GM18867 (cell line): ENCODE measurements around the gene MBNL1.
"Not testable (repeated sequence)": the region's sequence is repeated elsewhere in the genome, so short reads cannot be mapped to it uniquely, and the experiment has no call there.

Experiments
- ATAC-seq: cut with Tn5 transposase; IDR thresholded peaks from one replicate; pipeline ENCODE4 v1.9.1; 2021; ENCODE audit warnings: mild to moderate bottlenecking, moderate library complexity; ENCODE audit not compliant: unreplicated experiment

The MBNL1 gene

DNA sequence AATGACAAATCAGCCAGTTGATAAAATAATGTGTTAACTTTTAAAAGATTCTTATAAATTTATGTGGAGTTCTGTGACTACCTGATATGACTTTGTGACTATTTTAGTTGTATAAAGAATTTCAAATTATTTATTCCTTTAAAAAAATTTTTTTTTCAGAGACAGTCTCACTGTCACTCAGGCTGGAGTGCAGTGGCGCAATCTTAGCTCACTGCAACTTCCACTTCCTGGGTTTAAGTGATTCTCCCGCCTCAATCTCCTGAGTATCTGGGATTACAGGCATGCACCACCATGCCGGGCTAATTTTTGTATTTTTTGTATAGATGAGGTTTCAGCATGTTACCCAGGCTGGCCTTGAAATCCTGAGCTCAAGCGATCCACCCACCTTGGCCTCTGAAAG, 48.5 kb downstream of the MBNL1 start:
- no peak for ATAC-seq

DNA sequence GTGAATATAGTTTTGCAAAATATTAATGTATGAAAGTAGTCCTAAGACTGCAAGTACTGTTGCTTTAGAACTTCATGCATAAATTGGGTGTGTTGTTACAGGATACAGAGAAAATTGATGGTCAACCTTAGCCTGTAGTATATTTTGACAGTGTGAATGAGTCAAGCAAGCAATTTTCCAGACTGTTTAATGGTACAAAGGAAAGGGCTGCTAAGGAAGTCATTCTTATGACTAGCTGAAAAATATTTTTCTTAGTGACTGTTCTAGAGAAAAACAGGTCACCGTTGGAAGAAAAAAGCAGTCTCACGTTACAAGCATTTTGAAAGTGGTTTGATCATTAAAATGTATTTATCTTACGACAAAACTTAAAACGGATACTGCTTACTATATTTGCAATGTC, 49.2 kb downstream of the MBNL1 start:
- no peak for ATAC-seq

DNA sequence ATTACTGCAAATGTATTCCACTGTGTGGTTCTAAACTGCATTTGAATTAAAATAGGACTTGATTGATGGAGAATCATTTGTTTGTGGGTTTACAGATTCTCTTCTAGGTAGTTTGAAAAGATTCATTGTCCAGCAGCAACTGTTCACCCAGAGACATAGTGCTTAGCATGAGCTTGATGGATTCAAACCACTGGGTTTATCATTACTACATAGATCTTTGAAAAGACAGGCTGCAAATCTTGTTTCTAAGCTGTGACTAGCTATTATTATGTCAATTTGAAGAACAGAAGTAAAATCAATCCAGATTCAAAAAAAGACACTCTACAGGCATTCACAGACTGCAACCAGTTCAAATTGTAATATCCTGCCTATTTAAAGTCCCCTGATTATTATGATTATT, 49.8 kb downstream of the MBNL1 start:
- ATAC-seq, result no peak

DNA sequence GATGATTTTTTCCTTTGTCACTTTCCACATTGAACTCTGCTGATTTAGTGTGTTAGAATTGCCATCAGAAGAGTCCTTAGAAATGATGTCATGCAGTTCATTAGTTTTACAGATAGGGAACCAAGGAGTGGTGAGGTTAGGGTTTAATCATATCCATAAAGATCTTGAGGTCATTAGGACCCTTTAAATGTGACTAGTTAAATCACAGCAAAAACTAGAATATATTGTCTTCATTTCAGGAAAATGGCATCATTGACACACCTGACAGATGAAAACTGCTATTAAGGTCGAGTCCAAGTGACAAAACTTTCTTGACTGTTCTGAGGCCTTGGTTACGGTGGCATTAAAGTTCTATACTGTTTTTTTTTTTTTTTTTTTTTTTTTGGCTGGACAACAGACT, 50.5 kb downstream of the MBNL1 start:
- no peak for ATAC-seq

DNA sequence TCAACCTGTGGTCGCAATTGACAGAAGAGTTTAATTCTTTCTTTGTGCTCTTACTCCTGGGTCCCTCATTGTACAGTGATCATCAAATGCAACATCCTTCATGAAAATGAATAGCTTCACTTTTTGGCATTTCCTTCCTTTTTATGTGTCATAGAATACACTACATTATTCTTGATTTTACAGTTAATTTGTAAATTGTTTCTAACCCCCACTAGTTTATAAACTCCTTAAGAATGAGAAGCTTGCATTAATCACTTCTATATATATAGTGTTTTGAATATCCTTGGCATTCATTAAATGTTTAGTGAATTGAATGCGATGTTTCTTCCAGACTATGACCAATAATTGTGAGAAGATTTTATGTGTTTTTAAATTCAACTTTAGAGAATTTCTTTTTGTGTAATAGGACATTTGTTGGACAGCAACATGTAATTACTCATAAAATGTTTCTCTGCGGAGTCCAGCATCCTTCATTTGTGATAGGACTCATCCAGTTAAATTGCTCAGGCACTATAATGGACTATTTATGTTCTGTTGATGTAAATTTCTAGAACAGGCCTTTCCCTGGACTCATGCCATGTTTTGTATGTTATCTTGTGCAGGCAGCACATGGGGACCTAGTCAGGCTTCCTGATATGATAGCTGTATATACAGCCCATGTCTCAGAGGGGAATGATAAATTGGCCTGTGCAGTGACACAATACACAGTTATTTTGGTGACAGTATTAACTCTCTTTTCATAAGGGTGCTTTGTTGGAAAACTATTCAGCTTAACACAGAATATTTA, 51.3 kb downstream of the MBNL1 start:
- no peak for ATAC-seq

DNA sequence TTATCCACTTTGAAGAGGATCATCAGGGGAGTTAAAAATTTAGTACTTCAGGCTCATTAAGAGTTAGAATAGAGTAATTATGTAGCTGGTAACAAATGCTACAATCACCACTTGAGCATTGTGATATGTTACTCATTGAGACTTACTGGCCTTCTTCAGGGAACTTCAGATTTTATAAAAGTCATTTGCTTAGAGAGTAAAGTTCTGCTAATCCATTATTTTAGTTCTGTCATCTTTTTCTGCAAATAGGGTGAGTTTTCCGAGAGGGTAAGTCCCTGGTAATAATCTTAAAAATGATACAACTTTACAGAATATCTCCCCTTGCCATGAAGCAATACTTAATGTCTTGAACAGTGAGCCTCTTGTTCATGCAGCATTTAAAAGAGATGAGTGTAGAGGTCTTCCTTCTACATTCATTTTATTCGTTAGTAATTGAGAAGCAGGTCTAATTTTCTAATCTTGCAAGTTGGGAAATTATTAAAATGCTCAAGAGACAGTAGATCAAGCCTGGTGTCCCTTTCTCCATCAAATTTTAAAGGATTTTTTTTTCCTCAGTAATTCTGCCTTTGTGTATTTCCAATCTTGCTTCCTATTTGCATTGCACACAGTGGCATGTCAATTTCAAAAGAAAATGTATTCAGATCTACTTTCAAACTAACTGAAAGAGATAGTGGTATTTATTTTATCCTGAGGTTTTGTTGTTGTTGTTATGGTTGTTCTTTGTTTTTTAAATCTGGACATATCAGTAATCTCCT, 52.6 kb downstream of the MBNL1 start:
- no peak for ATAC-seq

DNA sequence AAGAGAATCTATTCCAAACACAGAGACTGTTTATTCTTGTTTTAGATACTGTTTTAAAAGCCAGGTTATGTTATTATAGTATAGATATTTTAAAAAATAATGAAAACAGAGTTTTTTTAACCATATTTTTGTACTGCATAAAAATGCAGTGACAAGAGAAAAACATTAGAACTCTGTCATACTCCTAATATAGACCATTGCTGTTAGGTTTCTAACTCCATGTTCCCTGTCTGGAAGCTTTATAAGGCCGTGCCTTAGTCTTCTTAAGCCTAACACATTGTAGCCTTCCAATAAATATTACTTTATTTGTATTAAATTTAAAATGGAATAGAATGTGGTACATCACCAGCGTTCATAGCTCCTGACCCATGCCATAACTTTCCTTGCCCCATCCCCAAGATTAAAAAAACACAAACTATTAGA, 53.2 kb downstream of the MBNL1 start:
- ATAC-seq, result no peak

DNA sequence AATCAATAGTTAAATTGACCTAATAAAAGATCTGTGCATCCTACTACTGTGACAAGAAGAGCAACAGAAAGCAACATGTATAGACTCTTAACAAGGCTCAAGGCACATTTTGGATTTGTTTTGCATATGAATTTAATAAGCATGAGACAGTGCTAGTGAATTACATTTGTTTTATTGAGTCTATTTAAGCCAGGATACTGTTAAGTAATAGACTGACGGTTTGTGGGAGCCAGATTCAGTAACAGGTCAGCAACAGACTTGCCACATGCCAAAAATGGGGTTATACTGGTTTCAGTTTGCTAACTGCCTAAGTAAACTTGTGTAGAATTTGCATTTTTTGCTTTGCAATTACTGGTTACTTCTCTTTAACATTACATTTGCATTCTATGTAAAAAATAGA, 54.0 kb downstream of the MBNL1 start:
- peak; percentile 70 for ATAC-seq

DNA sequence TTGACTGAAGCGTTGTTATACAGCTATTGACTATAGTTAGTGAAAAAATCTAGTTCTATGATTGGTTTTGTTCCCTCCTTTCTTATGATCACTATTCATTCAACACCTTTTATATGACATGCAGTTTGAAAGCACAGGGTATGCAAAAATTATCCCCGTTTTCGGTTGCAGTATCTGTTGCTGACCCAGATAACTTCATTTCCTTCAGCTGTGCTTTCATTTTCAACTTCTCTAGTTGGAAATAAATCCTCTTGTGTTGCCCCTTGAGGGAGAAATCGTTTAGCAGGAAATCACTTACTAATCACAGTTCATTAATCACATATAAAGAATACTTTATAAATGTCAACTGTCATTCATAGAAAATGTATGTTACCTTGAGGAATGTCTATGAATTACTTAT, 55.1 kb downstream of the MBNL1 start:
- peak; percentile 80 for ATAC-seq

DNA sequence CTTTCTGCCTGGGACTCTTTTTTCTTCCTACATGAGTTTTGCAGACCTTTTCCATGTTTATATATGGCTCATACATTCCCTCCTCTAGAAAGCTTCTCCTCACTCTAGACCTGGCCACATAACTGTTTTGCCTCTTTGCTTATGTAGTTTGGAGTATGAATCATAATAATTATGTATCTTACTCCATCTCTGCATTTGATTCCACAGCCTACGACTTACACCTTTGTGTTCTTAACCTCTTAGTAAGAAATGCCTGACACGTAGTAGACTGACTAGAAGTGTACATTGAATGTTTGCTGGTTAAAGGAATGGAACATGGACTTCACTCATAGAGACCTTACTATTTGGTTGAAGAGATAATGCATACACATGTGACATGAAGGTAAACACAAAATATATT, 56.4 kb downstream of the MBNL1 start:
- no peak for ATAC-seq

DNA sequence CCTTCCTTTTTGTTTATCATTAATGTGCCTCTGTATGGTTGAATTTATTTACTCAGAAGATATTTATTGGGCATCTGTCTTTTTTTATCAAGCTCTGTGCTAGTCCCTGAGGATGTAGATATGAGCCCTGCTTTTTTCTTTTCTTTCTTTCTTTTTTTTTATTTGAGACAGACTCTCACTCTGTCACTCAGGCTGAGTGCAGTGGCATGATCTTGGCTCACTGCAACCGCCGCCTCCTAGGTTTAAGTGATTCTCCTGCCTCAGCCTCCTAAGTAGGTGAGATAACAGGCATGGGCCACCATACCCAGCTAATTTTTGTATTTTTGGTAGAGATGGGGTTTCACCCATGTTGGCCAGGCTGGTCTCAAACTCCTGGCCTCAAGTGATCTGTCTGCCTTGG, 58.5 kb downstream of the MBNL1 start:
- ATAC-seq, result no peak

DNA sequence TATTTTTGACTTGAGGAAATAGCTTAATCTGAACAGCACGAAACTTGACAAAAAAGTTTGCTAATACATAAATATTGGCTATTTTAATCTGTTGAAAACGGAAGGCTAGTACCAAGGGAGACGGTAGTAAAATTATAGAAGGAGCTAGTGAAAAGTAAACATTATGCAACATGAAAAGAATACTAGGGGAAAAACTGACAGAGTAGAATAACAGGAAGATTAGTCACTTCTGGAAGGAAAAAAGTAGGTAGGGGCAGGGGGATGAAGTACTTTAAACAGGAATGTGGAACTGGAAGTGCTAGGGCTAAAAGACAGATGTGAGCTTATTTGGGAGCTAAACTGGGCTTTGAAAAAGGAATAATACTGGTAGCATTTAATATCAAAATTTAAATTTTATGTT, 60.1 kb downstream of the MBNL1 start:
- no peak for ATAC-seq

DNA sequence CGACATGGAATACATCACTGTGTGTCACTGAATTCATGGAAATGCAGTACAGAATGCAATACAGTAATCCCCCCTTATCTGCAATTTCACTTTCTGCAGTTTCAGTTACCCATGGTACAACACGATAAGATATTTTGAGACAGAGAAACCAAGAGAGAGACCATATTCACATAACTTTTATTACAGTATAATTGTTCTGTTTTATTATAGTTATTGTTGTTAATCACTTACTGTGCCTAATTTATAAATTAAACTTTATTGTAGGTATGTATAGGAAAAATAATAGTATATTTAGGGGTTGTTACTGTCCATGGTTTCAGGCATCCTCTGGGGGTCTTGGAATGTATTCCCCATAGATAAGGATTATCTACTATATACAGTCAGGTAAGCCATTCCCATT, 61.8 kb downstream of the MBNL1 start:
- no peak for ATAC-seq

DNA sequence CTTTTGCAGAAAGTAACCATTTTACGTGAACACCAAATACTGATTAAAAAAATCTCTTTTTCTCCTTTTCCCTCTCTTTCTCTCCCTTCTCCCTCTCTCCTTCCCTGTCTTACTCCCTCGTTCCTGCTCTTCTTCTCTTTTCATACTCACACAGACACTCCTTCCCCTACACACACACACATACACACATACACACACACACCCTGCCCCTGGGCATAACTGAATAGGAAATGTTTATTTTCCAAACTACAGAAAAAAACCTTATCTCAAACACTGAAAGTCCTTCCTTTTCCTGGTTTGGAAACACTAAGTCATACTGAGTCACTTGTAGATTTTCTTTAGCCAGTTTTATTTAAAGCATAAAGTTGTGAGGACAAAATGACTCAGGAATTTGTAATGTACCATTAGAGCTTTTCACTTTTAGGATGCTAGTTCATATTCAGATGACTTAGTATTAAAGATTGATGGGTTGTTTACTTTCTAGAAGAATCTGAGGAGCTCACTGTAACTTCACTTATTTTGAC, 62.4 kb downstream of the MBNL1 start:
- no peak for ATAC-seq

DNA sequence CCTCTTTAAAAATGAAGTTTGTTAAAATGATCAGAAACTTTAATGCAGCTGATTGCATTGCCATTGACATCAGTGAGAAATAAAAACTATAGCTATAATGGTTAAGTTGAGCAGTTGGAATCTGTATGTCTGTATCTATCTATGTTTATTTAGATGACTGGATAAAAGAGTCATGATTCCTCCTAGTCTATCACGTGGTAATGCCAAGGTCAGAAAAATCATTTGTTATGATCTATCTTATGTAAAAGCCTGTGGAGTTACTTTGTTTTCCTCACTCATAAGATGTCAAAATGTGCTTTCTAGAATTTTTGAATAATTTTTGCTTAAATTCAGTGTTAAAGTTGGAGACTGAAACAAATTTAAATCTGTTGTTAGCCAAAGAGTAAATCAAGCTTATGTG, 63.3 kb downstream of the MBNL1 start:
- ATAC-seq, result no peak

DNA sequence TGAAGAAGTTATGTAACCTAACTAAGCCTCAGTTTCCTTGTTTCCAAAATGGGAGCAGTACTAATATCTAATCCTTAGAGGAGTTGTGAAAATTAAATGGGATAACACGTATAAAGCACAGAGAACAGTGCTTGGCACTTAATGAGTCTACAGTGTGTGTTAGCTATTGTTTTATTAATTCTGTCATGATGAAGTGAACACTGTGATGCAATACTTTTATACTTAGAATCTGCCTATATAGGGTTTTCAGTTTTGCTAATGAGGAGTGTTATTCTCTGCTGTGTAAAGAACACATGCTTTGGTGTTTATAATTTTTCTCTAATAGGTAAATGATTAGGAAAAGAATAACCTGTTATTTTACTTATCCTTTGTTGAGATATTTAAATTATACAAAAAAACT, 65.2 kb downstream of the MBNL1 start:
- no peak for ATAC-seq

DNA sequence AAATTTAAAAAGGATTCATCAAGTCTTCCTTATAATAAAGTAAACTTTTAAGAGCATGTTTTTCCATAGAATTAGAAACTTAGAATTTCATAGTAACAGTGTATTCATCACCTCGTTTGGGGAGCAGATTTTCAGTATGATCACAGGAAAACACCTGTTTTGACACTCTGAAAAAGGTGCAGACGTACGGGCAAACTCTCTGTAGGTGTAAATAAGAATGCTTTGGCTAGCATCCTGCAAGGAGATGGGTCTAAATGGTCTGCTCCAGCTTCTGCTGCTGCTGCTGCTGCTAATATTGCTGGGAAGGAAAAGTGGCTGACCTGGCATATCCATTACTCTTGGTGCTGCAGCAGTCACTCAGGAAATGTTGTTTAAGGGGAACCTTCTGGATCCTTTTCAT, 66.0 kb downstream of the MBNL1 start:
- ATAC-seq, result no peak

DNA sequence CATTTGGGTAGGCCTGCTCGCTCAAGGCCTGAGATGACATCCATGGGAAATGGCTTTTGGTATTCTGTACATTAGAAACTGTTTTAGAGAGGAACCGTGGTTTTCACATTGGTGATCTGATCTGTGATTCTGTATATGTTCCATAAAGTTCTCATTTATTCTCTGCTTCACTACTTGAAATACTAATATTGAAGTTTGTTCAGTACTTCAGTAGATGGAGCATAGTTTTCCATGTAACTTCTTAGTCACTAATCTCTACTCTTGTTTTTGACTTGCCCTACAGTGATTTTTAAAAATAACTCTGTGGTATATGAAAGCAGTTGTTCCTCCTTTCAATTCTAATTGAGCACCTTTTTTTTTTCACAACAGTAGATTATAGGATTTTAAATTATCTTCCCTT, 66.5 kb downstream of the MBNL1 start:
- ATAC-seq, result no peak

DNA sequence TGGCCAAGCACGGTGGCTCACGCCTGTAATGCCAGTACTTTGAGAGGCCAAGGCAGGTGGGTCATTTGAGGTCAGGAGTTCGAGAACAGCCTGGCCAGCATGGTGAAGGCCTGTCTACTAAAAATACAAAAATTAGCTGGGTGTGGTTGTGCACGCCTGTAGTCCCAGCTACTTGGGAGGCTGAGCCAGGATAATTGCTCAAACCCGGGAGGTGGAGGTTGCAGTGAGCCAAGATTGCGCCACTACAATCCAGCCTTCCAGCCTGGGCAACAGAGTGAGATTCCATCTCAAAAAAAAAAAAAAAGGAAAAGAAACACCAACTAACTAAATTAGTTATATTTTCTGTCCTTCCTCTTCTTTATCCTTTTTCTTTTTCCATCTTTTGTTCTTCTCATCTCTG, 68.6 kb downstream of the MBNL1 start:
- ATAC-seq, result not testable (repeated sequence)

DNA sequence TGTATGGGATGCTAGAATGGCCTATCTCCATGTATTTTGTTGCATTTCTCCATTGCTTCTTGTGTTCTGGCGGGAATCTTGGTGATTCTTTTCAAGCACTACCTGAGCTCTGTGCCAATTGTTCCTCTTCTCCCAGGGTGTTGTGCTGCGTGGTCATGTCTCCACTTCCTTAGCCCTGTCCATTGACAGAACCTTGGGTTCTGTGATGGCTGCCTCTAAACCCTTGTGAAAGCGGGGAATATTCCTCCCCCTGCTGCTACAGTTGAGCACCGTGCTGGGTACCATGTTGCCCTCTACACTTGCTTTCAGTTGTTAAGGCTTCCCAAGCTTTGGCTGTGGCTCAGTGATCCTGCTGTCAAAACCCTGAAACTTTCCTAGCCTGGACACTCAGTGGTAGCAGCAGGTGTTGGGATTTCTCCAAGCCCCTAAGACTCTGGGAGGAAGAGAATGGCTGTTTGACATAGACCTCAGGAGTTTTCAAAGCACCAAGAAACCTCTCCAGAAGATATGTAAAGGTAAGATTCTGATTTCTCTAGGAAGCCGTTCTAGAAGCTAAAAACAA, 69.5 kb downstream of the MBNL1 start:
- ATAC-seq, result no peak

DNA sequence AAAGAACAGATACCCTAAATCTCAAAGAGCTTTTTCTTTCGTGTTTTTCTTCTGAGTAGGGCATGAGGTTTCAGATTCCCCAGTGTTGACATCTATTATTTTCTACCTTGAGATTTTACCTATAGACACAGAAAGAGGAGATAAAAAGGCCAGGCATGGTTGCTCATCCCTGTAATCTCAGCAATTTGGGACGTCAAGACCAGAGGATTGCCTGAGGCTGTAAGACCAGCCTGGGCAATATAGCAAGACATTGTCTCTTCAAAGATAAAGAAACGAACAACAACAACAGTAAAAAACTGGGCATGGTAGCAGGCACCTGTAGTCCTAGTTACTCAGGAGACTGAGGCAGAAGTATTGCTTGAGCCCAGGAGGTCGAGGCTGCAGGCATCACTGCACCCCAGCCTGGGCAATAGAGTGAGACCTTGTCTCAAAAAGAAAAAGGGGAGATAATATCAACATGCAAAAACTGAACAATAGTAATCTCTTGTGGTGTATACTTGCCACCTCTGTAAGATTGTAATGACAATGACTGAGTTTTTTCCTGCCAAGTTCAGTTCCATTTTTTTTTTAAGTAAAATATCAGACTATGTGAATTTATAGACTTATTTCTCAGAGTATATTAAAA, 71.3 kb downstream of the MBNL1 start:
- ATAC-seq, result no peak

DNA sequence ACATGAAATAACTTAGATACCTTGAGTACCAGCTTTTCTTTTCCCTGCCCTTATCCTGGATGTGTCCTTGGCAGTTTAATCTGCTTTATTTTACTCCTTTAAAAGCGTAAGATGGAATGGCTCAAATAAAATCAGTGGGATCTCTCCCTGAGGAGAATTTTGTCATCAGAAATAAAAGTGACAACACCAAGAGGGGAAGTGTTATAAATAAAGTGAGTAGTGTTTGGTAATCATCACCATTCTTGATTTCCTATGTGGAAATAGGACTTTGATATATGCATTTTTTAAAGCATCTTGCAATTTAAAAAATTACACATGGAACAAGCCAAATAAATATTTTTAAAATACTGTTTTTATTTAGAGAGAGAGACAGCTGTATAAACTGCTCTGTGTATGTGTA, 76.5 kb downstream of the MBNL1 start:
- ATAC-seq, result no peak
